KOPT-K1 (cell line): ENCODE results near the gene TNPO1.

Experiments used
- H3K27ac ChIP-seq: fragments of 200-600 bp; sonication (generic); 2 replicates; pipeline ENCODE4 v1.5.1; 2016; ENCODE audit warnings: antibody characterized with exemption, mild to moderate bottlenecking, low read depth, low read length; ENCODE audit not compliant: poor library complexity, severe bottlenecking
- H3K36me3 ChIP-seq: fragments of 200-600 bp; sonication (generic); 2 replicates; pipeline ENCODE4 v1.5.1; 2017; ENCODE audit warnings: antibody characterized with exemption, mild to moderate bottlenecking, low read length, moderate library complexity; ENCODE audit not compliant: insufficient read depth
- H3K9me3 ChIP-seq: fragments of 200-600 bp; sonication (generic); 2 replicates; pipeline ENCODE4 v1.5.1; 2017; ENCODE audit warnings: antibody characterized with exemption, low read length, mild to moderate bottlenecking; ENCODE audit not compliant: insufficient read depth, poor library complexity, severe bottlenecking

The TNPO1 gene

GRCh38 chr5:72954389-72954788 is 137.9 kb downstream of the TNPO1 start:
- no peak overlapping the region for H3K27ac ChIP-seq
- peaks cover 3% of the 10 kb centered on the region for H3K9me3 ChIP-seq
- no peaks in the 10 kb centered on the region for H3K36me3 ChIP-seq

DNA sequence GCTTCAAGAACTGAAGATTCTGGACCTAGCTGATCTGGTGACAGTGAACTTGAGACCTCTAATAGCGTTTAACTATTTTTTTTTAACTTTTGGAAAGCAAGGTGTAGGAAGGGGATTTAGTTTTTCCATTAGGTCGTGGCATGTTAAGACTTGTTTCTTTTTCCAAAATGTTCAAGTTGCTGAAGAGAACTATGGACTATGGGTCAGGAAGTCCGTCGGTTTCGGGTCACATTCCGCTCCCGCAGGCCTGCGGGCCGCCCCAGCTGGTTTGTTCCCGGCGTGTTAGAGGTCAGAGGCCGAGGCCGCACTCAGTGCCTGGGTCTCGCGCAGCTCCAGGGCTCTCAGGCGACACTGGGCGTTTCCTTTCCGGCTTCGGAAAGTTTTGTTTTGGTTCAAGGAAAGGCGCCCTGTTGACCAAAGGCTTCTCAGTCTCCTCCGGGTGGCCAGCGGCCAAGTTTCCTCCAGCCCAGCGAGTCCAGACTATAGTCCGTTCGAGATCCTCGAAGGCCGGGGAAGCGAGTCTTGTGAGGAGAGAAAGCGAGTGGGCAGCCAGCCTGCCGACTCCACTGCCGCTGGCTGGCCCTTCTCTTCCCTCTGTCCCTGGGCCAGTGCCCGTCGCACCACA is 138.8 kb downstream of the TNPO1 start:
- H3K27ac ChIP-seq = no peak overlapping the region
- peaks cover 3% of the 10 kb centered on the region for H3K9me3 ChIP-seq

GRCh38 chr5:72955768-72956323 is 139.4 kb downstream of the TNPO1 start, which contains the start of gene FCHO2:
FCHO2 (plus strand) TSS chr5:72956041; CDS start chr5:72956097, 56 bp downstream.
- Histone ChIP-seq H3K36me3 (no peaks in the 10 kb centered on the region), H3K27ac (no peak within 1 kb of the TSS)

More for the DNA sequence above, 138.8 kb downstream of the TNPO1 start:
- no peaks in the 10 kb centered on the region for H3K36me3 ChIP-seq

DNA sequence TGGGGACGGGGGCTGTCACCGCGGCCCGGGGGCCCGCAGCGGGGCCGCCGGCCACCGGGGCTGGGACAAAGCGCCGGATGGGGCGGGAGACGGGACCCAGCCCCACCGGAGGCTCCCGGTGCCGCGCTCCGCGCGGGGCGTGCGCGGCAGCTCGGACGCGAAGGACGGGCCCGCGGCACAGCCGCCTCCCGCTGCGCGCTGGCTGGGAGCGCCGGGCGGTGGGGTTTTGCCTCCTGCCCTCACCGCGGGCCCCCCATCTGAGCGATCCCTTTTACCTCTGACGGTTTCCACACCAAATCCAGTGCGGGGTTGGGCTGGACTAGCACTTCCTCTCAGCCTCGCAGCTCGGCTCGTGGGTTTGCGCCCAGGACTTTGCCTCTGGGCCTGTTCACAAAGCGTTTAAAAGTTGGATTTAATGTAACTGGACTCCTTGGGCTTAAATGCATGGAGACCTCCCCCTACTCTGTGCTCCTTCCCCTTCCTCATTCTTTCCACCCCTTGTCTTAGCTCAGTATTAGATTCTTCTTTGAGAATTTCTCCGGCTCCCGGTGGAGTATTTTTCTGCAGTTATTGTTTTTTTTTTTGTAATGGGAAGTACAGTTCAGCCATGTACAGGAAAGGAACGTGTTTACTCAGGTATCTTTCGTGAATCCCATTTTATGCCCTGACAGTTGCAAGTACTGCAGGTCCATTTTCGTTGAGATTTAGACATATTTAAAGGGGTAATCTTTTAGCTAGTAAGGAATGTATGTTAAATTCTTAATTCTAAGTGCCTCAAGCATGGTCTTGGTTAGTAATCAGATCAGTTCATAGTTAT is 140.1 kb downstream of the TNPO1 start:
- no peak overlapping the region for H3K27ac ChIP-seq
- H3K36me3 ChIP-seq = no peaks in the 10 kb centered on the region
- peaks cover 3% of the 10 kb centered on the region for H3K9me3 ChIP-seq

More at GRCh38 chr5:72955768-72956323, 139.4 kb downstream of the TNPO1 start, which contains the start of gene FCHO2:
- H3K9me3 ChIP-seq = peaks cover 3% of the 10 kb centered on the region

DNA sequence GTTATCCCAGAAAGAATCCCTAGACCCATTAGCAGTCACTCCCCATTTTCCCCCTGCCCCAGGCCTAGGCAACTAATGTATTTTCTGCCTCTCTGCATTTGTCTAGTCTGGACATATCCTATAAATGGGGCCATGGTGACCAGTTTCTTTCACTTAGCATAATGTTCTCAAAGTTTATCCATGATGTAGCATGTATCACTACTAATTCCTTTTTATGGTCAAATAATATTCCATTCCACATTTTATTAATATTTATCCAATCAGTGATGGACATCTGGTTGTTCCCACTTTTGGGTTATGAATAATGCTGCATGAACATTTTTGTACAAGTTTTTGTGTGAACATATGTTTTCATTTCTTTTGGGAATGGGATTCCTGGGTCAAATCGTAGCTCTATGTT is 140.9 kb downstream of the TNPO1 start:
- Histone ChIP-seq H3K9me3 (peaks cover 3% of the 10 kb centered on the region), H3K36me3 (no peaks in the 10 kb centered on the region), H3K27ac (no peak overlapping the region)

GRCh38 chr5:72959257-72959656 is 142.8 kb downstream of the TNPO1 start:
- peaks cover 3% of the 10 kb centered on the region for H3K9me3 ChIP-seq
- no peaks in the 10 kb centered on the region for H3K36me3 ChIP-seq
- H3K27ac ChIP-seq = no peak overlapping the region
